ENCODE data around the gene OSBP2.

- TF ChIP-seq, protein P1, sequence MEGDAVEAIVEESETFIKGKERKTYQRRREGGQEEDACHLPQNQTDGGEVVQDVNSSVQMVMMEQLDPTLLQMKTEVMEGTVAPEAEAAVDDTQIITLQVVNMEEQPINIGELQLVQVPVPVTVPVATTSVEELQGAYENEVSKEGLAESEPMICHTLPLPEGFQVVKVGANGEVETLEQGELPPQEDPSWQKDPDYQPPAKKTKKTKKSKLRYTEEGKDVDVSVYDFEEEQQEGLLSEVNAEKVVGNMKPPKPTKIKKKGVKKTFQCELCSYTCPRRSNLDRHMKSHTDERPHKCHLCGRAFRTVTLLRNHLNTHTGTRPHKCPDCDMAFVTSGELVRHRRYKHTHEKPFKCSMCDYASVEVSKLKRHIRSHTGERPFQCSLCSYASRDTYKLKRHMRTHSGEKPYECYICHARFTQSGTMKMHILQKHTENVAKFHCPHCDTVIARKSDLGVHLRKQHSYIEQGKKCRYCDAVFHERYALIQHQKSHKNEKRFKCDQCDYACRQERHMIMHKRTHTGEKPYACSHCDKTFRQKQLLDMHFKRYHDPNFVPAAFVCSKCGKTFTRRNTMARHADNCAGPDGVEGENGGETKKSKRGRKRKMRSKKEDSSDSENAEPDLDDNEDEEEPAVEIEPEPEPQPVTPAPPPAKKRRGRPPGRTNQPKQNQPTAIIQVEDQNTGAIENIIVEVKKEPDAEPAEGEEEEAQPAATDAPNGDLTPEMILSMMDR (optimal IDR thresholded peaks at IDR 0.05 in 1 of 3, IDR thresholded peaks at IDR 0.05 in 1 of 3, conservative IDR thresholded peaks at IDR 0.05 in 1 of 3; ENCODE audit: extremely low read depth in 1 of 3, insufficient read depth in 2 of 3, low read length in 3 of 3): no peak
- no peak for TF ChIP-seq EZH2 (IDR thresholded peaks at IDR 0.05; ENCODE audit: low read length)
Measured at GRCh38 chr22:30859714-30860095, 165.0 kb downstream of the OSBP2 start.

All from keratinocyte (primary cell).